ENCODE data around the gene ADGRD2.

The ADGRD2 gene

GRCh38 chr9:124462739-124463138 is 12.5 kb downstream of the ADGRD2 start:
- no peak for TF ChIP-seq SIN3A (IDR thresholded peaks at IDR 0.05; ENCODE audit: borderline replicate concordance, insufficient read depth, low read length)

GRCh38 chr9:124465736-124466135 is 15.5 kb downstream of the ADGRD2 start:
- no peak for TF ChIP-seq TAF1 (IDR thresholded peaks at IDR 0.05; ENCODE audit: borderline replicate concordance, insufficient read depth, low read length)
- TF ChIP-seq SIN3A (IDR thresholded peaks at IDR 0.05; ENCODE audit: borderline replicate concordance, insufficient read depth, low read length): no peak
- no peak for TF ChIP-seq POLR2AphosphoS5 (IDR thresholded peaks at IDR 0.05; ENCODE audit: low read depth, low read length)
- TF ChIP-seq REST (IDR thresholded peaks at IDR 0.05; ENCODE audit: insufficient read depth in 1 of 2, low read depth in 2 of 2, low read length in 2 of 2): no peak
- no peak for TF ChIP-seq FOXP2 (optimal IDR thresholded peaks at IDR 0.05; ENCODE audit: borderline replicate concordance, extremely low read depth, extremely low read length, insufficient read depth)

GRCh38 chr9:124467410-124468060 is 17.3 kb downstream of the ADGRD2 start:
- TF ChIP-seq POLR2AphosphoS5 (IDR thresholded peaks at IDR 0.05; ENCODE audit: low read depth, low read length): no peak
- no peak for TF ChIP-seq SIN3A (IDR thresholded peaks at IDR 0.05; ENCODE audit: borderline replicate concordance, insufficient read depth, low read length)
- TF ChIP-seq FOXP2 (optimal IDR thresholded peaks at IDR 0.05; ENCODE audit: borderline replicate concordance, extremely low read depth, extremely low read length, insufficient read depth): no peak
- TF ChIP-seq REST (IDR thresholded peaks at IDR 0.05; ENCODE audit: insufficient read depth in 1 of 2, low read depth in 2 of 2, low read length in 2 of 2): no peak
- no peak for TF ChIP-seq TAF1 (IDR thresholded peaks at IDR 0.05; ENCODE audit: borderline replicate concordance, insufficient read depth, low read length)

GRCh38 chr9:124468061-124468740 is 17.9 kb downstream of the ADGRD2 start:
- TF ChIP-seq POLR2AphosphoS5 (IDR thresholded peaks at IDR 0.05; ENCODE audit: low read depth, low read length): no peak
- TF ChIP-seq FOXP2 (optimal IDR thresholded peaks at IDR 0.05; ENCODE audit: borderline replicate concordance, extremely low read depth, extremely low read length, insufficient read depth): no peak
- TF ChIP-seq SIN3A (IDR thresholded peaks at IDR 0.05; ENCODE audit: borderline replicate concordance, insufficient read depth, low read length): no peak

GRCh38 chr9:124469011-124469832 is 19.0 kb downstream of the ADGRD2 start:
- no peak for TF ChIP-seq TAF1 (IDR thresholded peaks at IDR 0.05; ENCODE audit: borderline replicate concordance, insufficient read depth, low read length)
- TF ChIP-seq FOXP2 (optimal IDR thresholded peaks at IDR 0.05; ENCODE audit: borderline replicate concordance, extremely low read depth, extremely low read length, insufficient read depth): no peak
- no peak for TF ChIP-seq REST (IDR thresholded peaks at IDR 0.05; ENCODE audit: insufficient read depth in 1 of 2, low read depth in 2 of 2, low read length in 2 of 2)
- TF ChIP-seq SIN3A (IDR thresholded peaks at IDR 0.05; ENCODE audit: borderline replicate concordance, insufficient read depth, low read length): no peak
- no peak for TF ChIP-seq POLR2AphosphoS5 (IDR thresholded peaks at IDR 0.05; ENCODE audit: low read depth, low read length)

All from PFSK-1 (cell line).